ENCODE results near the gene TNC.

- TF ChIP-seq CTCF (IDR thresholded peaks at IDR 0.05) (no peak), POLR2A (IDR thresholded peaks at IDR 0.05) (no peak), POLR2AphosphoS5 (IDR thresholded peaks at IDR 0.05) (no peak)
Measured at GRCh38 chr9:115109486-115109885, 8.5 kb downstream of the TNC start.

All from suprapubic skin (tissue), 4 donors.